ENCODE data around the gene INPP5A.
"Not testable (repeated sequence)": the region's sequence is repeated elsewhere in the genome, so short reads cannot be mapped to it uniquely, and the experiment has no call there.

Gene INPP5A

DNA sequence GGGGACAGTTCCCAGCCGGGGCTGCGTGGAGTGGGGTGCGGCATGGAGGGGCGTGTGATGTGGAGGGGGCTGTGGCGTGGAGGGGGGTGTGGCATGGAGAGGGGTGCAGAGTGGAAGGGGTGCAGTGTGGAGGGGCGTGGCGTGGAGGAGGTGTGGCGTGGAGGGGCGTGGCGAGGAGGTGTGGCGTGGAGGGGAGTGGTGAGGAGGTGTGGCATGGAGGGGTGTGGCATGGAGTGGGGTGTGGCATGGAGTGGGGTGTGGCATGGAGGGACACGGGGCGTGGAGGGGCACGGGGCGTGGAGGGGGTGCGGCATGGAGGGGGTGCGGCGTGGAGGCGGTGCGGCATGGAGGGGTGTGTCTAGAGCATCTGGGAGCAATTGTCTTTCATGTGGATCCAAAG, 214.8 kb downstream of the INPP5A start:
- no peak for DNase-seq

DNA sequence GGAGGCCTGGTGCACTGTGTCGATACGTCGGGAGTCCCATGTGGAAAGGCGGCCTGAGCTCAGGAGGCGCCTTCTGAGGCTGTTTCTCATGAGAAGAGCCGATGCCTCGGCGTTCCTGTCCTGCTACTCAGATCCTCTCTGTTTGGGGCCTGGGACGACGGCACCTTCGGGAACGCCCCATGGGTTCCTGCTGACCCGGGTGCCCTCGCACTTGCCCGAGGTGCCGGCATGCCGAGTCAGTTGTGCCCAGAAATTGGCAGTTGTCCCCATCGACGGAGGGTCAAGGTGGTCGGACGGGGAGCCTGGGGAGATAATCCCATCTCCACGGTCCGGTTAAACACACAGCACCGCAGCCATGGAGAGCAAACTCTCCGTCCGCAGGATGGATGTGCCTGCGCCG, 215.4 kb downstream of the INPP5A start:
- no peak for DNase-seq

DNA sequence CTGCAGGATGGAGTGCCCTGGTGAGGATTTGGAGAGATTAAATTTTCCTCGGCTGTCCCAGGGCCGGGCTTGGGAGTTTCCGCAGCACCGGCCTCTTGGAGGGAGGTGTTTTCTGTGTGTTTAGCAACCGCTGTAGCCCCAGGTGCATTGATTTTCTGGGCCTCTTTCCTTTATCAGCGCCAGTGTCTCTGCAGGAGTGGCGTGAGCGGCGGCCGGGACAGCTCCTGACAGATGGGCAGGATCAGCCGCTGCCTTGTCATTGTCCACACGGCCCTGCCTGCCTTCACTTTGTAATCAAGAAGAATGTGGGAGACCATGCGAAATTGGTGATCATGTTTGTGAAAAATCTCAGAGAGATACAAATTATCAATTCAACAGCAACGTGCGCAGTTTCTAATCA, 216.0 kb downstream of the INPP5A start:
- no peak for DNase-seq

DNA sequence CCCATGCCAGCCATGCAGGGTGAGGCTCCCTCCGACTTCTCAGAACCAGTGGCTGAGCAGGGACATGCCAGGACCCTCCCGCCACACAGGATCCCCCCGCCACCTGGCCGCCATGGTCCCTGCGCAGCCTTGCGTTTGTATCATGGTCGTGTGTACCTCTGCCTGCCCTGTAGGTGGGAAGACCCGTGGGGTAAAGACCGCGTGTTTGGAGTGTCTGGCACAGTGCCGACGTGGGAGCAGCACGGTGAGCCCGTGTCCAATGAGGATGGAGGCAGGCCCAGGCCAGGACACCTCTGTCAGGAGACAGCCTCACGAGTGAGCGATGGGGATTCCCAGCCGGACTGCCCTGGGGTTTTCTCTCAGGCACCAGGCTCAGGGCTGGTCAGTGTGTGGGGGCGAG, 216.5 kb downstream of the INPP5A start:
- DNase-seq = no peak

DNA sequence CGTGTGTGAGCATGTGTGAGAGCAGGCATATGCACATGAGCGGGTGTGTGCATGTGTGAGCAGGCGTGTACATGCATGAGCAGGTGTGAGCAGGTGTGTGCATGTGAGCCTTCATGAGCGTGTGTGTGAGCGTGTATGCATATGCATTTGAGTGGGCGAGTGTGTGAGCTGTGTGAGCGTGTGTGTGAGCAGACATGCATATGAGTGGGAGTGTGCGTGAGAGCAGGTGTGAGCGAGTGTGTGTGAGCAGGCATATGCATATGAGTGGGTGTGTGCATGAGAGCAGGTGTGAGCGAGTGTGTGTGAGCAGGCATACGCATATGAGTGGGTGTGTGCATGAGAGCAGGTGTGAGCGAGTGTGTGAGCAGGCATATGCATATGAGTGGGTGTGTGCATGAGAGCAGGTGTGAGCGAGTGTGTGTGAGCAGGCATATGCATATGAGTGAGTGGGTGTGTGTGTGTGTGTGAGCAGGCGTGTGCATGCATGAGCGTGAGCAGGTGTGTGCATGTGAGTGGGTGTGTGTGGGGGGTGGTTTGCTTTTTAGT, 217.7 kb downstream of the INPP5A start:
- no peak for DNase-seq

DNA sequence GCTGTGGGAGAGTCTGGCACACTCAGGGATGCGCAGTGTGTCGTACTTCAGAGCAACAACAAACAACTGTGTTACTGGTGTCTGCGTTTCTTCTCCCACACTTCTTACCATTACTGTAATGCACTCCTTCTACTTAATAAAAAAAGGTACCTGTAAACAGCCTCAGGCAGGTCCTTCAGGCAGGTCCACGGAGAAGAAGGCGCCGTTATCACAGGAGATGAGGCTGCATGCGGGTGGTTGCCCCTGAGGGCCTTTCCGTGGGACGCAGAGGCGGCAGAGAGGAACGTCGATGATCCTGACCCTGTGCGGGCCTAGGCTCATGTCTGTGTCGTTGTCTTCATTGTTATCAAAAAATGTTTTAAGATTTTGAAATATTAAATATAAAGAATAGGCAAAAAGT, 219.0 kb downstream of the INPP5A start:
- no peak for DNase-seq

DNA sequence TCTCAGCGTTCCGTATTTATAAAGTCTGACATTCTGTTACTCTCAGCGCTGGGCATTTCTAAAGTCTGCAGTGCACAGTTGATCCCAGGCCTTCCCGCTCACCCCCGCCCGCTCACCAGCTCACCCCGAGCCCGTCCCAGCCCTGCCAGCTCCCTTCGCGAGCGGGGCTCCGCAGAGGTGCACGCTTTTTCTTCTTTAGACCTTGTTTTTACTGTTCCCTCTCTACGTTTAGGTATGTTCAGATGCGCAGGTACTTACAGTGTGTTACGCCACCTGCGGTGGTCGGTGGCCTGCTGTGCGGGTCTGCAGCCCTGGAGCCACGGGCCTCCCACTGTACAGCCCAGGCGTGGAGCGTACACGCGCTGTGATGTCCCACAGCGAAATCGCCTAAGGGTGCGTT, 219.6 kb downstream of the INPP5A start:
- DNase-seq = no peak

DNA sequence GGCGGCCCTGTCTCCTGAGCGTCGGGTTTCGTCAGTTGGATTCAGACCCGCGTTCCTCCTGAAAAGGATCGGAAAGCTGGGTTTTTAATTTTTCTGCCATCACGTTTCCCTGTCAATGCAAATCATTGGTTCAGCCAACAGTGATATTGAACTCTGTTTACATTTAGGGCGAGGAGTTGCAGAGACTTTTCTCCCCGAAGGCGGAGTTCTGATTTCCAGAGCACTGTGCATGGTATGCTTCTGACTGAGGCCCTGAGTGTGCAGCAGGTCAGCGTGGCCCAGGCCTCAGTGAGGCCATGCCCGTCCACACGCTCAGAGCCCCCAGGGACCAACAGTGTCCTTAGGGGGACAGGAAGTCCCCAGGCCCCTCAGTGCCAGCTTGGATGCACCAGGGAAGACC, 221.3 kb downstream of the INPP5A start:
- no peak for DNase-seq

DNA sequence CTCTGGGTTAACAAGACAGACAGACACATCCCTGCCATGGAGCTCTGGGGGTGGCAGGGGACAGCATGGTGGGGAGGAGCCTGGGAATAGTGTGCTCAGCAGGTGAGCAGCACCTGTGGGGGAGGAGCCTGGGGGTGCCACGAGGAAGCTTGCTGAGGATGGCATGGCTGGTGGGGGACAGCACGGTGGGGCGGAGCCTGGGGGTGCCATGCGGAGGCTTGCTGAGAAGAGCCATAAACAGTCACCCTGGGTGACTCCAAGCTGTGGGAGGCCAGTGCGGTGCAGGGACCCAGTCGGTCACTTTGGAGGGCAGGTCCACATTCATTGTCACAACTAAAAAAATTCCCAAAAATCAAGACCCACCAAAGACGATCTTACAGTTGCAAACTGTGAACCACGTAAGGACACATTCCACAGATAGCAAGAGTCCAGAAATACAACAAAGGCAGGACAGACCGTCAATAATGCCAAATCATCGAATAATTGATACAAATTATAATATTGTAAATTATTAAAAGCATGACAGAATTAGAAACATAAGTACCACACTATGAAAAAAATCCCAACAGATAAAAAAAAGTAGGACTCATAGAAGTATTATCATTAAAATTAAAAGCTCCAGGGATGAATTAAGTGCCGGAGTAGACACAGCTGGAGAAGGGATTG, 223.9 kb downstream of the INPP5A start:
- no peak for DNase-seq

DNA sequence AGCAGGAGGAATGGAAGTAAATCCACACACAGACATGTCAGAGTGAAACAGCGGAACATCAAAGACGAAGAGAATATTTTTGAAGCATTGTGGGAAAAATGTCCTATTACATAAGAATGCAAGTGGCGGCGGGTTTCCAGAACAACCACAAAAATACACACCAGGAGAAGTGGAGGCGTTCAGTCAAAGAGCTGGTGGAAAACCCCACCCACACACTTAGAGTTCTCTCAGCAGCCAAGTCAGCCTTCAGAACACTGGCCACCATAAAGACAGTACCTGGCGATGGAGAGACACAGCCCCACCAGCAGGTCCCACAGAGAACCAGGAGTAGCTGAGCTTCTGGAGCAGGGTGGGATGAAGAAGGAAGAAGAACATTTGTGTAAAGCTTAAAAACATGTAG, 224.7 kb downstream of the INPP5A start:
- no peak for DNase-seq

DNA sequence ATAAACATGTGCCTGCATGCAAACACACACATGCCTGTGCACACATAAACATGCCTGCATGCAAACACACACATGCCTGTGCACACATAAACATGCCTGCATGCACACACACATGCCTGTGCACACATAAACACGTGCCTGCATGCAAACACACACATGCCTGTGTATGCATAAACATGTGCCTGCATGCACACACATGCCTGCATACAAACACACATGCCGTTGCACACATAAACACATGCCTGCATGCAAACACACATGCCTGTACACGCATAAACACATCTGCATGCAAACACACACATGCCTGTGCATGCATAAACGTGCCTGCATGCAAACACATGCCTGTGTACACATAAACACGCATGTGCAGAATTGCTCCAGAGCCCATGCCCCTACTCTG, 226.0 kb downstream of the INPP5A start:
- no peak for DNase-seq

DNA sequence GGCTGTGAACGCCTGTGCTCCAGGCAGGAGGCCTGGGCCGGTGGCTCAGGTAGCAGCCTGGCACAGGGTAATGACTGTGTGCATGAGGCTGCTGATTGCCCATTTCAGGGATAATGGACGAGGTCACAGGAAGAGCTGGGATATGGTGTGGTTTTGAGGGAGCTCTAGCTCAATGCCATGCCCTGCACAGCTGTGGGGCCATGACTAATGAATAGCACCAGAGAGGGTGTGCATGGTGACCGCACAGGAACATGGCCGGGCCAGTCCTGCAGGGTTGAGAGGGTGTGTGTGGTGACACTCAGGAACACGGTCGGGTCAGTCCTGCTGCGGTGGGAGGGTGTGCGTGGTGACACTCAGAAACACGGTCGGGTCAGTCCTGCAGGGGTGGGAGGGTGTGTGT, 226.5 kb downstream of the INPP5A start:
- no peak for DNase-seq

DNA sequence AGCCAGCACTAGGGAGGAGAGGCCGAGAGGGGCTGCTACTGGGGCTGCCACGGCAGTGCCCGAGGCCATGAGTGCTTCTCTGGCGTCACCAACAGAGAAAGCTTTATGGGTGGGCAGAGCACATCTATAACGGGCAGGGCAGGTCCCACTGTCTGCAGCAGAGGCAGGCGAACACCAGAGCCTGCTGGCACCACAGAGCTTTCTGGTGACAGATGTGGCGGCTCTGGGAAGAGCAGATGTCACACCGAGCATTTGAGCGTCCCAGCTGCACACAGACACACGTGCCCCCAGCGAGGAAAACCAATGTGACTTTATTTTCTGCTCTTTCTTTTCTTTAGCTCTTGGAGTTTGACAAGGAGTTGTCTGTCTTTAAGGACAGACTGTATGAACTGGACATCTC, 227.8 kb downstream of the INPP5A start:
- no peak for DNase-seq

DNA sequence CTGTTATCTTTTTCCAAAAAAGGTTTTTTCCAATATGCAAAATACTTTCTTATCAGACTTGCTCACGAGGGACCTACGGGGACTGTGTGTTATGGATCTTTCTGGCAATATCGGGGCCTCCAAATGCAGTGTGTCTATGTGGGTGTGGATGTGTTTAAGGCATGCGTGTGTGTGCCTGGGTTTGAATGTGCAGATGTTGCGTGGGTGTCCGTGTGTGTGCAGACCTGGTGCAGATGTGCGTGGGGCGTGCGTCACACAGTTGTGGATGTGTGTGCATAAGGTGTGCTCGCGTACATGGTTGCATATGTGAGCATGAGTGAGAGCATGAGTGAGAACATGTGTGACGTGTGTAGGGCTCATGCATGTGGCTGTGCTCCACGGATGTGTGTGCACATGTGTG, 228.7 kb downstream of the INPP5A start:
- DNase-seq = no peak

DNA sequence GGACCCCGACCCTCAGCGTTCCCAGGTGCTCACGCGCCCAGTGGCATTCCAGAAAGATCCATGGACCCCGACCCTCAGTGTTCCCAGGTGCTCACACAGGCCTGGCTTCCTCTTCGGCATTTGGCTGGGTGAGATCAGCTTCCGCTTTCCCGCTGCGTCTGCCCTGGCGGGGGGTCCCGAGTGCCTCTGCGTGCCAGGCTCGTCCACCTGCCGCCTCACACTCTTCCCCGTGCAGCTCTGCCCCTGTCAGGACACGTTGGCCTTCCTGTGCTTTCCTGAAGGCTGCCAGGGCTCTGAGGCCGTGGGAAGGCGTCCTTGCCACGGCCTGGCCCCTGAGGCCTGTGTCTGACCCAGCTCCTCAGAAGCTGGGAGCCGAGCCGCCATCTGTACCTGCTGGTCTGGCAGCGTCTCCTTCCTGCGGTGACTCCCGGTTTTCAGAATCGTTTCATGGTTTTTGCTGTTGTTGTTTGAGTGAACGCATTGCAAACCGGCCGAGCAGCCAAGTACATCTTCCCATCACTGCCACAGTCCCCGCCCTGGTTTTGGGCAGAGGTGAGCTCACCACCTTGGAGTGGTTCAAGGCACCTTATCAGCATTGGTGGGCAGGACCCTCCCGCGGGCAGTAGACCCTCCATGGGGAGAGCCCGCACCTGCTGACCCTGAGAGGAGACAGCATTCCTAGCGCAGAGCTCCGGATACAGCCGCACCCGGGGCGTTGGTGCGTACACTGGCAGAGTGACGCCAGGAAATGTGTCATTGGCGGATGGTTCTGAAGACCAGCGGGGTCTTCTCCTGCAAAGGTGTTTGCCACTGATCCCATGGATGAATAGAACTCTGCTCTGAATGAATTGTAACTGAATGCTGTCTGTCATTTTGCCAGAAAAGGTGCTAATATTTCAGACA, 231.0 kb downstream of the INPP5A start:
- DNase-seq = no peak

DNA sequence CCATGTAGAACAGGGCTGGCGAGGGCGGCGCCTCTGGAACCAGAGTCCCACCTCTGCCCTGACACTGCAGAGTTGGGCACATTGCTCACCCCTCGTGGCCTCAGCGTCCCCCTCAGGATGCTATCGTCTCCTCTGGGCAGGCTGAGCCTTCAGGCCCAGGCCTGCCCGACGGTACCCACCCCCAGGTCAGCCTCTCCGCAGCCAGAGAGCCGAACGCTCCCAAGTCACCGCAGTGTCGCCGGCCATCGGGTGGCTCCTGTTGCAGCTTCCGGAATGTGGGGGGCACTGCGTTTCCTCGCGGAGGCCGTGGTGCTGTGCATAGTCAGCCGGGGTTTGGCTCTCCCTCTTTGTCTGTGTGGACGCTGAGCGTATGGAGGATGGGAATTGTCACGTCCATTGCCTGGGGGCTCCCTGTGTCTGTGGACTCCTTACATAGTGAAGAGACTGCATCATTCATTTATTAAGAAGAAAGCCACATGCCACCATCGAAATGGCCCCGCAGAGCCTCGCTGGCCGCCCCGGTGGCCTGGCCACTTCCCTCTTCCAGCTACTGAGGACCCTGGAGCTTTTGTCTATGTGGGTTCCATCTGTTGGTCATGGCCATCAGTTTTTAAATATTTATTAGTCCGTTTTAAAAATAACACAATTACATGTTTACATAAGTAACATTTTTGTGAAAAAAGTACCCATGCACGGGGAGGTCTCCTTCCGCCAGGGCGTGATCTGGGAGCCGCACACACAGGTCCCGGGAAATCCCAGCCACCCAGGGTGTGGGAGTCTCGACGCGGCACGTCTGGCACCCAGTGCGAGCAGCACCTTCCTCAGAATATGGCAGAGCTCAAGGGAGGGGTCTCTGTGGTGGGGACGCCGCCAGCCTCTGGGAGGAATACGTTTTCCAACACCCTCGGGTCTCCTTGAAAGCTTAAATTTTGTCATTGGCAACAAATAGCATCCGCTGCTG, 232.8 kb downstream of the INPP5A start:
- no peak for DNase-seq

DNA sequence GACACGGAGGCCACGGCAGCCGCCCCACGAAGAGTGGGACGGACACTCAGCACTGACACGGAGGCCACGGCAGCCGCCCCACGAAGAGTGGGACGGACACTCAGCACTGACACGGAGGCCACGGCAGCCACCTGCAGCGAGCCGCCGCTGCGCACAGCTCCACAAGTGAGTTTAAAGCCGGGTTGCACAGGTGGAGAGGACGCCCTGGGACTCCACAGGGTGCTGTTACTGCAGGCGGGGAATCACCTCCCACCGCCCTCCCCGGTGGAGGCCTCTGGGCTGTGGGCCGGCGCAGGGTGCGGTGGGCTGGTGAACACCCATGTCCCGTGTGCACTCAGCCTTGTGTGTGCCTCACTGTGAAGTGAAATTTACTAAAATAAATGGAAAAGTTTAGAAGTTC, 235.2 kb downstream of the INPP5A start:
- not testable (repeated sequence) for DNase-seq

DNA sequence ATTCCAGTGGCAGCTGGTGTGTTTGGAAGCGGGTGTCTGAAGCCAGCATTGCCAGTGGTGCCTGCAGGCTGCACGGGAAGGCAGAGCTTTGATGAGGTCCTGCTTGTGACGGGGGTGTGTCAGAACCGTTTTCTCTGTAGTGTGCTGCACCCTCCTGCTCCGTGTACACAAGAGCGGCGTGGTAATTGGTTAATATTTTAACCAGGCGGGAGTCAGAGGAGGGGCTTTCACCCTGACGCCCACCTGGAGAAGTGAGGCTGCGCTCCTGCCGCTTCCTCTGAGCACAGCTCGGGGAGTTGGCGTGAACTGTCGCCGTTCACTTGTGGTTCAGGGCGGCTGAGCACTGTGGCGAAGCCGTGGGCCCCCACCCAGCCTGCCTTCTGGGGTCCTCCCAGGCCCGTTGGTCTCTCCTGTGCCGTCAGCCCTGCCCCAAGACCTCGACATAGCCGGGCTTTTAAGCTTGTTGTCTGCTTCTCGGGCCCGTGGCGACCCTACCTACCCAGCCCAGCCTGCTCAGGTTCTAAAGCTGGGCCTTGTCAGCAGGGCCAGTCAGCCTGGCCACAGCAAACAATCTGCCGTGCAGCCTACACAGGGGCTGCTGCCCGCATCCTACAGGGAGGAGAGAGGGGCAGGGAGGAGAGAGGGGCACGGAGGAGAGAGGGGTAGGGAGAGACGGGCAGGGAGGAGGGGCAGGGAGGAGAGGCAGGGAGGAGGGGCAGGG, 236.8 kb downstream of the INPP5A start:
- no peak for DNase-seq

DNA sequence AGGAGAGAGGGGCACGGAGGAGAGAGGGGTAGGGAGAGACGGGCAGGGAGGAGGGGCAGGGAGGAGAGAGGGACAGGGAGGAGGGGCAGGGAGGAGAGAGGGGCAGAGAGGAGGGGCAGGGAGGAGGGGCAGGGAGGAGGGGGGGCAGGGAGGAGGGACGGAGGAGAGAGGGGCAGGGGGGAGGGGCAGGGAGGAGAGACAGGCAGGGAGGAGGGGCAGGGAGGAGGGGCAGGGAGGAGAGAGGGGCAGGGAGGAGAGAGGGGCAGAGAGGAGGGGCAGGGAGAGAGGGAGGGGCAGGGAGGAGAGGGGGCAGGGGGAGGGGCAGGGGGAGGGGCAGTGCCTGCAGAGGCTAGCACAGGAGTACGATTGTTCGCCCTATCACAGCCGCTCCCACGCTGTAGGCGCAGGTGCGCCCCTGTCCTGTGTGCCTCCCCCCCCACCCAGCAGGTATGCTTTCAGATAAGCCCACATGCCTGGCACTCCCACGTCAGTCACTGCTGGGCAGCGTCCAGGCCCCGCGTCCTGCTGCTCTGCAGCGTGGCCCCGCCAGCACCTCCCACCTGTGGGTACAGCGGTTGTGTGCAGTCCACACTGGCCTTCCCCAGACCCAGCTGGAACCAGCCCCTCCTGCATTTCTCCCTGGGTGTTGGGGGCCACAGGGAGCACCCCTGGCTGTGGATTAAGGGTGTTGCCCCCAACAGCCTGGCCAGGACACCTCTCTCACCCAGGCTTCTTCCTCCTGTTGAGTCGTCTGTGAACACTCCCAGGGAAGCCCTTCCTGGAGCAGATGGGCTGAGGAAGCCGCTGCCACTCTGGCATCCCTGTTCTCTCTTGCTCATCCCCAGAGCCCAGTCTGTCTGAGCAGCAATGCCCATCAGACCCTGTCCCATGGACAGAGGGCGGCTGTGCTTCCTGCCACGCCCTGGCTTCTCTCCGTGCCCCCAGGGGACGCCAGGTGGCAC, 237.6 kb downstream of the INPP5A start:
- no peak for DNase-seq

DNA sequence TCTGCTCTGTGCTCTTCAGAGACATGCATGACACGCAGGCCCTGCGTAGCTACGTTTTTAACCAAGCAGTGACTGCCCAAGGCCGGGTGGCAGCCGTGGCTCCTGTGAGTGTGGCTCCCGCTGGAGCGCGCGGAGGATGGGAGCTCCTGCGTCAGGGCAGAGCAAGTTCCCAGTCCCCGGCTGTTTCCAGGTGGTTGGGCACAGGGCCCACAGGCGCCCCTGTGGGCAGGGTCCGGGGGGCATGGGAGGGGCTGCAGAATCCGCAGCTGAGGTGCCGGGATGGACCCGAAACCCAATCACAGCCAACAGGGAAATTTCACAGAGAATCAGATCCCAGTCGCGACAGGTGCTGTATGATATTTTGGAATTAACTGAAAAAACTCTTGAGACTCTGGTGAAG, 238.6 kb downstream of the INPP5A start:
- DNase-seq = no peak

DNA sequence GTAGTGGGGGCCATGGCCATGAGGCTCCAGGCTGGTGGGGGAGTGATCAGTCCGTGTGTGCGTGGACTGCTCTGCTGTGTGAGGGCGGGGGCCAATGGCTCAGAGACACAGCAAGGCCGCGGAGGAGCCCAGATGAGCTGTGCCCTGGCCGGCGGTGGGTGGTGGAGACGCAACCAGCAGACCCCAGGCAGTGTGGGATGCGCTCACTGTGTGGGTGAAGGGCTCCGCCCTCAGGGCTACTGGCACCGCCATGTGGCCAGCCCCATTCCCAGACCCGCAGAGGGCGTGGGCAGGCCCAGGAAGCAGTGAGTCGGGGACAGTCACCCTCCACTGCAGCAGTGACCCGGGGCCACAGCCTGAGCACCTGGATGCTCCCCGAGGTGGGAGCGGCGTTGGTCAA, 239.2 kb downstream of the INPP5A start:
- no peak for DNase-seq

Data from CD4-positive, alpha-beta T cell treated with Interleukin-6 for 4 hours (primary cell).